Stimulated activated CD4-positive, alpha-beta T cell treated with anti-CD3 and anti-CD28 coated beads, Interleukin-15, amount 100 ng/mL, for 24 hours (primary cell): ENCODE measurements around the gene DIP2C.
"Not testable (repeated sequence)": the region's sequence is repeated elsewhere in the genome, so short reads cannot be mapped to it uniquely, and the experiment has no call there.

ENCODE experiments used
- DNase-seq: peaks from one replicate; pipeline ENCODE4 v3.0.0-alpha.2; 2020

Gene DIP2C, protein sequence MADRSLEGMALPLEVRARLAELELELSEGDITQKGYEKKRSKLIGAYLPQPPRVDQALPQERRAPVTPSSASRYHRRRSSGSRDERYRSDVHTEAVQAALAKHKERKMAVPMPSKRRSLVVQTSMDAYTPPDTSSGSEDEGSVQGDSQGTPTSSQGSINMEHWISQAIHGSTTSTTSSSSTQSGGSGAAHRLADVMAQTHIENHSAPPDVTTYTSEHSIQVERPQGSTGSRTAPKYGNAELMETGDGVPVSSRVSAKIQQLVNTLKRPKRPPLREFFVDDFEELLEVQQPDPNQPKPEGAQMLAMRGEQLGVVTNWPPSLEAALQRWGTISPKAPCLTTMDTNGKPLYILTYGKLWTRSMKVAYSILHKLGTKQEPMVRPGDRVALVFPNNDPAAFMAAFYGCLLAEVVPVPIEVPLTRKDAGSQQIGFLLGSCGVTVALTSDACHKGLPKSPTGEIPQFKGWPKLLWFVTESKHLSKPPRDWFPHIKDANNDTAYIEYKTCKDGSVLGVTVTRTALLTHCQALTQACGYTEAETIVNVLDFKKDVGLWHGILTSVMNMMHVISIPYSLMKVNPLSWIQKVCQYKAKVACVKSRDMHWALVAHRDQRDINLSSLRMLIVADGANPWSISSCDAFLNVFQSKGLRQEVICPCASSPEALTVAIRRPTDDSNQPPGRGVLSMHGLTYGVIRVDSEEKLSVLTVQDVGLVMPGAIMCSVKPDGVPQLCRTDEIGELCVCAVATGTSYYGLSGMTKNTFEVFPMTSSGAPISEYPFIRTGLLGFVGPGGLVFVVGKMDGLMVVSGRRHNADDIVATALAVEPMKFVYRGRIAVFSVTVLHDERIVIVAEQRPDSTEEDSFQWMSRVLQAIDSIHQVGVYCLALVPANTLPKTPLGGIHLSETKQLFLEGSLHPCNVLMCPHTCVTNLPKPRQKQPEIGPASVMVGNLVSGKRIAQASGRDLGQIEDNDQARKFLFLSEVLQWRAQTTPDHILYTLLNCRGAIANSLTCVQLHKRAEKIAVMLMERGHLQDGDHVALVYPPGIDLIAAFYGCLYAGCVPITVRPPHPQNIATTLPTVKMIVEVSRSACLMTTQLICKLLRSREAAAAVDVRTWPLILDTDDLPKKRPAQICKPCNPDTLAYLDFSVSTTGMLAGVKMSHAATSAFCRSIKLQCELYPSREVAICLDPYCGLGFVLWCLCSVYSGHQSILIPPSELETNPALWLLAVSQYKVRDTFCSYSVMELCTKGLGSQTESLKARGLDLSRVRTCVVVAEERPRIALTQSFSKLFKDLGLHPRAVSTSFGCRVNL (N-terminal part only)

DNA sequence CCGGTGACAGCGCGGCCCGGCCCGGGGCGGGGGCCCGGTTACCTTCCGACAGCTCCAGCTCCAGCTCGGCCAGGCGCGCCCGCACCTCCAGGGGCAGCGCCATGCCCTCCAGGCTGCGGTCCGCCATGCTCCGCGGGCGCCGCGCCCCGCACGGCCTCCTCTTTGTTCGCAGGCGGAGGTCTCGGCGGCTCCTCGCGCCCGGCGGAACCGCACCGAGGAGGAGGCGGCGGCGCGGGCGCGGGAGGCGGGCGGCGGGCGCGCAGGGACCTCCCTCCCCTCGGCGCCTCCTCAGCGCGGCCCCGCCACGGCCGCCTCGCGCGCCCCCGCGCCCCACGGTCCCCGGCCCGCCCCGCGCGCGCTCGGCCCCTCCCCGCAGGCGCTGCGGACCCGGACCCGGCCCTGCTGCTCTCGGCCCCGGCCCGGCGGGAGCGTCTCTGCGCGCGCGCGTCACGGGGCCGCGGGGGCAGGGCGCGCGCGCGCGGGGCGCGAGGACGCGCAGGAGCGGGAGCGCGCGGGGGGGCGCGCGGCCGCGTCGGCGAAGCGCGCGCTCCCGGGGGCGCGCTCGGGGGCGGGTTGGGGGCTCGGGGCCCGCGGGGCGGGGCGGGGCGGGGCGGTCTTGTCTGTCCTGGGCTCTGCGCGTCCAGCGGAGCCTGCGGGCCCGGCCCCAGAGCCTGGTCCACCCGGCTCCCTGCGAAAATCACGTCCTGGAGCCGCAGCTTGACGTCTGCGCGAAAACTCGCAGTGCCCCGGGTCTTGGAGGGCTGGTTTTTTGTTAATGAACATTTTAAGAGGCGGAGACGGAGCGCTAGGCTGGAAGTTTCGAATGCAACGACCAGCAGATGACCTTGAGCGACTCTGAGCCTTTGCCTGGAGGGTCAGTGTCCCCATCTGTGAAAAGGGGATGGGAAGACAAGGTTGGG lies at the start of gene DIP2C:
Gene DIP2C, minus strand, starts transcription at position 217 of the 920 bp plus-strand sequence. Its CDS starts 90 bp downstream, at position 127.
- DNase-seq = peak; percentile 11

DNA sequence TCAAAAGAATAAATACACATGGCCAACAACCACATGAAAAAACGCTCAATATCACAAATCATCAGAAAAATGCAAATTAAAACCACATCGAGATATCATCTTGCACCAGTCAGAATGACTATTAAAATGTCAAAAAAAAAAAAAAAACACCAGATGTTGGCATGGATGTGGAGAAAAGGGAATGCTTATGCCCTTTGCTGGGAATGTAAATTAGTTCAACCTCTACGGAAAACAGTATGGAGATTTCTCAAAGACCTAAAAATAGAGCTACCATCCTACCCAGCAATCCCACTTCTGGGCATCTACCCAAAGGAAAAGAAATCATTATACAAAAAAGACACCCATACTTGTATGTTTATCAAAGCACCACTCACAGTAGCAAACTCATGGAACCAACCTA lies 45.0 kb upstream of the DIP2C start:
- DNase-seq = no peak

DNA sequence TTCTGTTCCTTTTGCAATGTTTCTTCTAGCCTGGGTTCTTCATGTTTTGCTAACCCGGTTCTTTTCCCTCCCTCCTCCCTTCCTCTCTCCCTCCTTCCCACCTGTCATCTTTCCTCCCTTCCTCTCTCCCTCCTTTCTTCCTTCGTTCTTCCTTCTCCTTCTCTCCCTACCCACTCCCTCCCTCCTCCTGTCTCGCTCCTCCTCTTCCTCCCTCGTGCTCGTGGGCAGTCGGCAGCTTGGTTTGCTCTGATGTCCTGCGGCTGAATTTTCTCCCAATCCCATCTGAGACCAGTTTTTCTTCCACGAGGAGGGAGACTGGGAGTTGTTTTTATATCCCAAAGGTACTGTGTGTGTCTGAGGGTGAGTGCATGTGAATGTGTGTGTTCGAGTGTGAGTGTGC lies 43.6 kb upstream of the DIP2C start:
- no peak for DNase-seq

DNA sequence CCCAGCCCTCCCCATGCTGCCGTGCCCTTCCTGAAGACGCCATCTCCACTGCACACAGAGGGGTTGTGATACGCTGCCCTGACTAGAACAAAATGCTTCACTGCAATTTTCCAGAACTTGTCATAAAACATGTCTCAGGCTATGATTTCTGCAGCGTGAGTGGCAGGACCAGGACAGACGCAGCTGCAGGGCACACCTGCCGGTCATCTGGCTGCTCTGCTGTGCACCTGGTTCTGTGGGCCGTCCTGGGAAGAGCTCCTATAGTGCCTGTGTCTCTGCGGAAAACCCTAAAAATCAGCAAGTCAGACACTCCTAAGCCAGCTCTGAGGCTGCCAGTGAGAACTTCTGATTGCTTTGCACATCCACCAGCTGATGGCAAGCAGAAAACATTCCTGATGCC lies 39.7 kb upstream of the DIP2C start:
- DNase-seq = no peak

DNA sequence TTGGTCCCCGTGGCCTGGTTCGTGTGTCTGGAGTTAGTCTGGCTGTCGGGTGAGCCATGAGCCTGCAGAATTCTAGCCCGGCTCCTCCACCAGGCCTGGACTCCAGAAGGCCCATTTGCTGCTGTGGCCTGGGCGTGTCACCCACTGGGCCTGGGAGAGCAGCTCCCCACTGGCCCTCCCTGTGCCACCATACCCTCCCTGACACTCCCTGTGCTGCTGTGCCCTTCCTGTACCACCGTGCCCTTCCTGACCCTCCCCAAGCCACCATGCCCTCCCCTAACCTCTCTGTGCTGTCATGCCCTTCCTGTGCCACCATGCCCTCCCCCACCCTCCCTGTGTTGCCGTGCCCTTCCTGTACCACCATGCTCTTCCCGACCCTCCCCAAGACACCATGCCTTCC lies 39.1 kb upstream of the DIP2C start:
- DNase-seq = no peak

DNA sequence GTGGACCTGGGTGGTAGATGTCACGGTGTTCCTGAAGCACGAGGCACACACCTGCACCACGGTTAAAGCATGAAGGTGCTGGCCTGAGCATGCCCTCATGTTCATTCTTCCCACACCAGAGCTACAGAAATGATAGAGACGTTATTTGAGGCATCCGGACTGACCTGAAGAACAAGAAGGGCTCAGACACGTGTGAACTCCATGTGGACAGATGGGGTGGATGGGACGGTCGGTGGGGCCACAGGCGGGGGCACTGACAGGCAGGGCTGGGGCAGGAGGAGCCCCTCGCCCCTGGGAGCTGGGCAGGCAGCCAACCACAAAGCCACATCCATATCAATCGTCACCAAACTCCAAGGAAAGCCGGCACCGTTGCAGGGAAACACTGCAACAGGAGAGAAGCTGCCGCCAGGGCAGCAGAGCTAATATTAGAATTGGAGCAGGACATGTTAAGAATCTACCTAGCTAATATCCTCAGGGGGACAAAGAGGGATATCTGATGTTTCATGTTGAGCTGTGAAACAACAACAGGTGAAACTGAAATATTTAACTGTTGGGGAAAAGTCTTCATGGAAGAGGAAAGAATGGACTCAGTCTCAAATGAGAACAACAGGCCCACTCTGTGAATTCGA lies 37.8 kb upstream of the DIP2C start:
- no peak for DNase-seq

DNA sequence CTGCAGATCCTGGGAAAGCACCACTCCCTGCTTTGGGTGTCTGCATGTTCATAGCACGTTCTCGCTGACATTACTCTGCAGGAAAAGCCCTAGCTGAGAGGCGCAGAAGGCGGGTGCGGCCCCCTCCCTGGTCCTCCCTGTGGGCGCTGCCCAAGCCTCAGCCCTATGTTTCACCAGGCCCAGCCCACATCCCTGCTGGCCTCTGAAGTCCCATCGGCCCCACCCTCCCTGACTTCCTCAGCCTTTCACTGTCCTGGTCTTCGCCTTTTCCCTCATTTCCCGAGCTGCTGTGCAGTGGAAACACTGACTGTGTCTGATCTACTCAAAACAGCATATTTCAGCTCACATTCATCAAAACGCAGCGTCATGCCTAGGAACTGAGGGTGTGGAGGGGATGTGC lies 36.3 kb upstream of the DIP2C start:
- DNase-seq = no peak

DNA sequence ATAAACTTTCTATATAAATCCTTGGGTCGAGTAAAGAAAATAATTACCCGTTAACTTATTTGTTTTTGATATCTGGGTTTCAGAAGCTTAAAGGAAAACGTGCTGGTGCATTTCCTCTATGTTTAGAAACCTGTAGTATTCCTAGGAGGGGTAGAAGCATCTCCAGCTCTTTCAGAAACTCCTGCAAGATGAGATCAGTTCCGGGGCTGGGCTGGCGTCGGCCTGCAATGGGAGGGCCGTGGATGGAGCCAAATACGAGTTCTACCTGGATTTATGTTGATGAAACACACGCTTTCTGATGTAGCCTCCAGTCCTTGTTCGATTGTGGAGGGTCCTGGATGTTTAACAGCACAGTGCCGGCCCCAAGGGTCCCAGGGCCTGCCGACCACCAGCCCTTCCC lies 35.8 kb upstream of the DIP2C start:
- no peak for DNase-seq

DNA sequence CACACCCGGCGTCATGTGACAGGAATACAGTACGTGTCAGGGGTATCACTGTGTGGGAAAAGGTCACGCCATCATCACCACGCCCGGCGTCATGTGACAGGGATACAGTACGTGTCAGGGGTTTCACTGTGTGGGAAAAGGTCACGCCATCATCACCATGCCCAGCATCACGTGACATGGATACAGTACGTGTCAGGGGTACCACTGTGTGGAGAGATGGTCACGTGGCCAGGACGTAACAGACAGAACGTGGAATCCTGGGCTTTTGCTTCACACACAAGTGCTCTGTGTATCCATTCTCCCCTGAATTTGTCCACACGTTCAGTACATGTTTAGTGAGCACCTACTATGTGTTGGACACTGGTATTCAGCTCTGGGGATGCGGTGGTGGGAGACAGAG lies 34.5 kb upstream of the DIP2C start:
- DNase-seq = no peak

DNA sequence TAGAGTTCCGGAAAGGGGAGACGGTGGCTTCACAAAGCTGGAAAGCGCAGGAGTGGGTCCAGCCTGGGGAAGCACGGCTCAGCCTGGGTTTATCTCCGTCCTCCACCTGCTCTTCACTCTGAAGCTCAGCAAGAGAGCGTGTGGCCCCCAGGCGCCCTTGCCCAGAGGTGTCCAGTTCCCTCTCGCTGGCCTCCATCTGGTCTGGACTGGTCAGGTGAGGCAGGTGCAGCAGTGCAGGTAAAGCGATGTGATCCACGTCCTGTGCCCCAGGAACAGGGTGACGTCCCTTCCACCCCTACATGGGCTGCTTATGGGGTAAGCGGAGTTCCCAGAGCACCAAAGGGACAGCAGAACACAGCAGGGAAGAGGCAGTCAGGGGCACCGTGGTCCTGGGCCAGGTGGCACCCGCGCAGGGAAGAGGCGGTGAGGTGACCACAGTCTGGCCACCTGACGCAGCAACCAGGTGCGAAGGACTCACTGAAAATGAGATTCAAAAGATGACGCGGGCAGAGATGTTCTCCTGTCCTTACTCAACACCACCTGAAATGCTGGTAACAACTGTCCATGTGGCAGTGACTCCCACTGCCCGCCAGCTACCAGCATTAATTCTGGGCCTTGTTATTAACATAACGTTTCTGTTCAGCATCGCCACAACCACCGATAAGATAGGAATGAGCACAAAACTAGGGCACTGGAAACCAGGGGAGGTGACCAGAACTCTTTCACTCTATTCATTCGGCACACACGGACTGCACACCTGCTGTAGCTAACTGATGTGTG lies 33.0 kb upstream of the DIP2C start:
- DNase-seq = no peak

DNA sequence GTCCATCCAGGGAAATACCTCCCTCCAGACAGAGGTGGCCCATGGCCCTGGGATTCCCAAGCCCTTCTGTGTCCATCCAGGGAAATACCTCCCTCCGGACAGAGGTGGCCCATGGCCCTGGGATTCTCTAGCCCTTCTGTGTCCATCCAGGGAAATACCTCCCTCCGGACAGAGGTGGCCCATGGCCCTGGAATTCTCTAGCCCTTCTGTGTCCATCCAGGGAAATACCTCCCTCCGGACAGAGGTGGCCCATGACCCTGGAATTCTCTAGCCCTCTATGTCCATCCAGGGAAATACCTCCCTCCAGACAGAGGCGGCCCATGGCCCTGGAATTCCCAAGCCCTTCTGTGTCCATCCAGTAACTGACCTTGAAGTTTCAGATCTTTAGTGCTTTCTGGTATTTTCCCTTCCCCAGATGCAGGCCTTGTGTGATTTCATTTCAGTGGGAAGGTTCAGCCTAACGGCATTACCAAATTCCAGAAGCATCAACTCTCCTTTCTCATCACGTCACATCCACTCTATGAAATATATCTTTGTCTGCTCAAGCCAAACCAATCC lies 28.8 kb upstream of the DIP2C start:
- no peak for DNase-seq

DNA sequence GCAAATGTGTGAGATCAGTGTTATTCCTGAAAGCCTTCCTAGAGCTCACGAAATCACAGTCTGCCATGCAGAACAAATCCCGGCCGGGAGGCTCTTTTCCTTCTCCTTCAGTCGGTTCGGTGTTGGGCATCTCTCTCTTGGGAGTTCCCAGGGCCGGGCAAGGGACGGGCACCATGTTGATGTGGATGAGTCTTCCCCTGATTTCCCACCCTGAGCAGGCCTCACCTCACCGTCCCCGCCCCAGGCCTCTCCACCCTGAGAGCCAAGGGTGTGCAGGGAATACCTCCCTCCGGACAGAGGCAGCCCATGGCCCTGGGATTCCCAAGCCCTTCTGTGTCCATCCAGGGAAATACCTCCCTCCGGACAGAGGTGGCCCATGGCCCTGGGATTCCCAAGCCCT lies 28.0 kb upstream of the DIP2C start:
- DNase-seq = no peak

DNA sequence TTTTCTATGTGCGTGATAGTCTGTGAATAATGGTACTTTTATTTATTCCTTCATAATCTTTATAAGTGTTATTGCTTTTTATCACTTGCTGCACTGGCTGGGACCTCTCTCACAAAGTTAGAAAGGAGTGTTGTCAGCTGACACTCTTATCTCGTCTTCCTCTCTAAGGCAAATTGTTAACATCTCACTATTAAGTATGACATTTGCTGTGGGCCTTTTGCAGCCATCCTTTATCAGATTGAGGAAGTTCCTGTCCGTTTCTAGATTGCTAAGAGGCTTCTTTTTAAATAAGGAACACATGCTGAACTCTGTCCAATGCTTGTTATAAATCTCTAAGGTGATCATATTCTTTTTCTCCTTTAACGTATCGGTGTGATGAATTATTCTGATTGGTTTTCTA lies 27.4 kb upstream of the DIP2C start:
- no peak for DNase-seq

DNA sequence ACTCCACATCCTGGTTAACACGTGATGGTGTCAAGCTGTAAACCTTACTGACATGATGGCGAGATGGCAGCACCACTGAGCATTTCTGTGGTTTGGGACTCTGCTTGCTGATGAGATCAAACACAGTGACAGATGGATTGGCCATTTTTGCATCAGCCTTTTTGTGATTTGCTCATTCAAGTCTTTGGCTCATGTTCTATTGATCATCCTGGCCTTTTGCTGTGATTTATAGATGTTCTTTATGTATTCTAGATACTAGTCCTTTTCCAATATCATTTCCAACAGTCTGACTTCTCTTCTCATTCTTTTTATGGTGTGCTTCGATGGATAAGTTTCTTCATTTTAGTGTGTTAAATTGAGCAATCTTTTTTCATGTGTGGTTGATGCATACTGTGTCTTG lies 24.7 kb upstream of the DIP2C start:
- DNase-seq = no peak

DNA sequence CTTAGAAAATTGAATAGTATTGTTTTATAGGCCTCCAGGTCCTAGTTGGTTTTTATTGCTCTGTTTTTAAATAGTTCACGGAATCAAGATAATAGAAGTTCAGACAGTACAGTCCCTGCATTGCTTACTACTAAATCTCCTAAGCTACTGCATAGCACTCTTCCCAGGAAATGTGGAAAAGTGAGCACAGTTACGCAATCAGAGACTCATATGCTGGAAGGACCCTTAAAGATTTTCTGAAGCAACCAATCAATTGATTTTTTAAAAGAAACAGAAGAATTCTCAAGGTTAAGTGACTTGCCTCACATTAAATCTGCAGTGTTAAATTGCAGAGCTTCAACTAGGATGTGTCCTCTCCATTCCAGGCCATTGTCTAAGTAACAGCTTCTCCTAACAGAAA lies 23.1 kb upstream of the DIP2C start:
- DNase-seq = no peak

DNA sequence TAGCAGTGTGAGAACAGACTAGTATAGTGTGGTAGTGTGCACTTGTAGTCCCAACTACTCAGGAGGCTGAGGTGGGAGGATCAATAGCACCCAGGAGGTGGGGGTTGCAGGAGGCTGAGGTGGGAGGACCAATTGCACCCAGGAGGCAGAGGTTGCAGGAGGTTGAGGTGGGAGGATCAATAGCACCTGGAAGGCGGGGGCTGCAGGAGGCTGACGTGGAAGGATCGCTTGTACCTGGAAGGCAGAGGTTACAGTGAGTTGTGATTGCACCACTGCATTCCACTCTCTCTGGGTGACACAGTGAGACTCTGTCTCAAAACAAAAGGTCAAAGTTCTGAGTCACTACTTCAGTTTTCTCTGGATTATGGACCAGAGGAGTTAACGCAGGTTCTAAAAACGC lies 22.6 kb upstream of the DIP2C start:
- no peak for DNase-seq

DNA sequence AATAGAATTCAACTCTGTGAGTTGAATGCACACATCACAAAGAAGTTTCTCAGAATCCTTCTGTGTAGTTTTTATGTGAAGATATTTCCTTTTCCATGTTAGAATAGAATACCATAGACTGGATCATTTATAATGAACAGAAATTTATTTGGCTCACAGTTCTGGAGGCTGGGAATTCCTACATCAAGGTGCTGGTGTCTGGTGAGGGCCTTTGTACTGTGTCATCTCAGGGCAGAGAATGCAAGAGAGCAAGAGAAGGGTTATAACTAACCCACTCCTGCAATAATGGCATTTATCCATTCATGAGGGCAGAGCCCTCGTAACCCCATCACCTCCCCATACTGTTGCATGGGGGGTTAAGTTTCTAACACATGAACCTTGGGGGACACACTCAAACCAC lies 18.4 kb upstream of the DIP2C start:
- DNase-seq = no peak

DNA sequence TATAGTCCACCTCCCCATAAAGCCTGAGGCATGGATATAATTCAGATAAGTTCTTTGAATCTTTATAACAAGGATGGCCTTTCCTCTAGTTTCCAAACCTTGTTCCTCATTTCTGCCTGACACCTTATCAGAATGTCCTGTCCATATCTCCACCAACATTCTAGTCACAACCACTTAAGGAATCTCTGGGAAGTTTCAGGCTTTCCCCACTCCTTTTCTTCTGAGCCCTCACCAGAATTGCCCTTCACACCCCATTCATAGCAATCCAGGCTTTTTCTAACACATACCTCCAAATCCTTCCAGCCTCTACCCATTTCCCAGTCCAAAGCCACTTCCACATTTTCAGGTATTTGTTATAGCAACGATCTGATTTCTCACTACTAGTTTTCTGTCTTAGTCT lies 18.0 kb upstream of the DIP2C start:
- DNase-seq = no peak

DNA sequence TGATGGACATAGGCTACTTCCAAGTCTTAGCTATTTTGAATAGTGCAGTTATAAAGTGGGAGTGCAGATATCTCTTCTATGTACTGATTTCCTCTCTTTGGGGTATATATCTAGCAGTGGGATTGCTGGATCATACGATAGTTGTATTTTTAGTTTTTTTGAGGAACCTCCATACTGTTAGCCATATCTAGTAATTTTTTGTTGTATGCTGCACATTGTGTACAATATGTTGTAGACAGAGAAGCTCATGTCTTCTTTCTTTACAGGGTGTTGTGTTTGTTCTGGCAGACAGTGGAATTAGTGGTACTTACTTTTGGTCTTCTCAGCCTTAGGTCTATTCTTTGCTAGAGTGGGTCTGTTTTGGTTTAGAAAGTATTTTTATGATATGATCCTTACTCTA lies 13.7 kb upstream of the DIP2C start:
- no peak for DNase-seq

DNA sequence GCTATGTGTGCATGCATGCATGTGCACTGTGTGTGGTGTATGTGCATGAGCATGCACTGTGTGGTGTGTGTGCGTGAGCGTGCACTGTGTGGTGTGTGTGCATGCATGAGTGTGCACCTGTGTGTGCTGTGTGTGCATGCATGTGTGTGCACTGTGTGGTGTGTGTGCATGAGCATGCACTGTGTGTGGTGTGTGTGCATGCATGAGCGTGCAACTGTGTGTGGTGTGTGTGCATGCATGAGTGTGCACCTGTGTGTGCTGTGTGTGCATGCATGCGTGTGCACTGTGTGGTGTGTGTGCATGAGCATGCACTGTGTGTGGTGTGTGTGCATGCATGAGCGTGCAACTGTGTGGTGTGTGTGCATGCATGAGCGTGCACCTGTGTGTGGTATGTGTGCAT lies 10.7 kb upstream of the DIP2C start:
- DNase-seq = not testable (repeated sequence)
